ENCODE data around the gene TOR4A. TPM values are rescaled to one million over a fixed set of nuclear protein-coding genes. Genes with fewer than 3 reads are reported as not detected.

The TOR4A gene
- total RNA-seq, 6 experiments from 2014 or later, result 58.4 to 76.2 (median 62.2) TPM

DNA sequence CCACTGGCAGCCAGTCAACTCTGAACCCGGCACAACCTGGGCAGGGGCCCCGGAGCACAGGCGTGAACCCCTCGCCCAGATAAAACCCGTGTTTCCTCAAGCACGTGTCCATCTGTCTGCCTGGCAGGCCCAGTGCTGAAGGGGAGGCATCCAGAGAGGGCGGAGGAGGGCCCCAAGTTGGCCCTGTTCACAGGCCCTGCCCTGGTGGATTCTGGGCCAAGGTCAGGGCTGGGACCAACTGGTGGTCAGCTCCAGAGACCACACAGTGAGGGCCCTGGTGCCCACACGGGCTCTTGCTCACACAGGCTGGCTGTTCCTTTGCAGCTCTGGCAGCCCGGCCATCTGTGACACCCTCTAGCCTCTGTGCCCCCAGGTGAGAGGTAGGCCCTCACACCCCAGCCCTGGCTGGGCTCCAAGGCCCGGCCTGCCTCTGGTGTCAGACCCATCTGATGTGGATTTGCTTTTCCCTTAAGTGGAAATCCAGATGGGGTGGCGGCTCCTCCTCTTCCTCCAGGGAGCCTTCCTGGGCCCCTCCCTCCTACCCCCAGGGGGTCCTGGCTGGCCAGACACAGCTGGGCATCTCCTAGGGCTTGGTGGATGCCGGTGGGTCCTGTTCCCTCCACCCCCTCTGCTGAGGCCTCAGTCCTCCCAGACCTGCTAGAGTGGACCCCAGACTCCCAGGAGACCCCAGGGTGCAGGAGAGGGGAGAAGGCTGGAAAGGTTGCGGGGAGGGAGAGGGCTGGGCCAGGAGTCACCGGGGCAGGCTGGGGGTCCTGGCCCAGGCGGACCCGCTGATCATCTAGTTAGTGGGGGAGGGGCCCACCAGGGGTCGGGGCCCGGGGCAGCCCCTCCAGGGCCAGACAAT, 27.0 kb upstream of the TOR4A start:
- TF ChIP-seq, protein P1, sequence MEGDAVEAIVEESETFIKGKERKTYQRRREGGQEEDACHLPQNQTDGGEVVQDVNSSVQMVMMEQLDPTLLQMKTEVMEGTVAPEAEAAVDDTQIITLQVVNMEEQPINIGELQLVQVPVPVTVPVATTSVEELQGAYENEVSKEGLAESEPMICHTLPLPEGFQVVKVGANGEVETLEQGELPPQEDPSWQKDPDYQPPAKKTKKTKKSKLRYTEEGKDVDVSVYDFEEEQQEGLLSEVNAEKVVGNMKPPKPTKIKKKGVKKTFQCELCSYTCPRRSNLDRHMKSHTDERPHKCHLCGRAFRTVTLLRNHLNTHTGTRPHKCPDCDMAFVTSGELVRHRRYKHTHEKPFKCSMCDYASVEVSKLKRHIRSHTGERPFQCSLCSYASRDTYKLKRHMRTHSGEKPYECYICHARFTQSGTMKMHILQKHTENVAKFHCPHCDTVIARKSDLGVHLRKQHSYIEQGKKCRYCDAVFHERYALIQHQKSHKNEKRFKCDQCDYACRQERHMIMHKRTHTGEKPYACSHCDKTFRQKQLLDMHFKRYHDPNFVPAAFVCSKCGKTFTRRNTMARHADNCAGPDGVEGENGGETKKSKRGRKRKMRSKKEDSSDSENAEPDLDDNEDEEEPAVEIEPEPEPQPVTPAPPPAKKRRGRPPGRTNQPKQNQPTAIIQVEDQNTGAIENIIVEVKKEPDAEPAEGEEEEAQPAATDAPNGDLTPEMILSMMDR (IDR thresholded peaks at IDR 0.05), result no peak
- no peak for DNase-seq
- H3K9me3 Mint-ChIP-seq, result no peaks in the 10 kb centered on the region
- H3K4me1 Mint-ChIP-seq (ENCODE audit: low read depth), result peaks cover 8% of the 10 kb centered on the region
- H3K36me3 Mint-ChIP-seq (ENCODE audit: low read depth), result no peaks in the 10 kb centered on the region
- H3K4me3 Mint-ChIP-seq, result no peak overlapping the region
- peaks cover 3% of the 10 kb centered on the region for H3K27me3 Mint-ChIP-seq (ENCODE audit: insufficient read depth)
- H3K27ac Mint-ChIP-seq, result no peak overlapping the region

DNA sequence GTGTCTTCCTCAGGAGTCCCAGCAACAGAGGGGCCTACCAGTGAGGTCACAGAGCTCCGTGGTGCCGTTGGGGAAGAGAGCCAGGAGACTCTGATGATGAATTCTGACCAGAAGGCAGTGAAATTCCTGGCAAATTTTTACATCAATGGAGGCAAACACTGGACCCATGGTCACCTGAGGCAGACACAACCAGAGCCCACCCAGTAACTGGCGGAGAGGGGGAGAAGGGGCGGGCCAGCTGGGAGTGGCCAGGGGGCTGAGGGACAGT, 26.4 kb upstream of the TOR4A start, which contains the start of gene STPG3:
STPG3 (plus strand) TSS at position 93 of the 268 bp plus-strand sequence; CDS start at position 94, 1 bp downstream.
- DNase-seq, result no peak
- no peaks in the 10 kb centered on the region for H3K9me3 Mint-ChIP-seq
- TF ChIP-seq, protein P1 (IDR thresholded peaks at IDR 0.05), result no peak
- peaks cover 8% of the 10 kb centered on the region for H3K4me1 Mint-ChIP-seq (ENCODE audit: low read depth)
- H3K27ac Mint-ChIP-seq, result no peak within 1 kb of the TSS
- peaks cover 3% of the 10 kb centered on the region for H3K27me3 Mint-ChIP-seq (ENCODE audit: insufficient read depth)
- no peak within 1 kb of the TSS for H3K4me3 Mint-ChIP-seq
- H3K36me3 Mint-ChIP-seq (ENCODE audit: low read depth), result no peaks in the 10 kb centered on the region

DNA sequence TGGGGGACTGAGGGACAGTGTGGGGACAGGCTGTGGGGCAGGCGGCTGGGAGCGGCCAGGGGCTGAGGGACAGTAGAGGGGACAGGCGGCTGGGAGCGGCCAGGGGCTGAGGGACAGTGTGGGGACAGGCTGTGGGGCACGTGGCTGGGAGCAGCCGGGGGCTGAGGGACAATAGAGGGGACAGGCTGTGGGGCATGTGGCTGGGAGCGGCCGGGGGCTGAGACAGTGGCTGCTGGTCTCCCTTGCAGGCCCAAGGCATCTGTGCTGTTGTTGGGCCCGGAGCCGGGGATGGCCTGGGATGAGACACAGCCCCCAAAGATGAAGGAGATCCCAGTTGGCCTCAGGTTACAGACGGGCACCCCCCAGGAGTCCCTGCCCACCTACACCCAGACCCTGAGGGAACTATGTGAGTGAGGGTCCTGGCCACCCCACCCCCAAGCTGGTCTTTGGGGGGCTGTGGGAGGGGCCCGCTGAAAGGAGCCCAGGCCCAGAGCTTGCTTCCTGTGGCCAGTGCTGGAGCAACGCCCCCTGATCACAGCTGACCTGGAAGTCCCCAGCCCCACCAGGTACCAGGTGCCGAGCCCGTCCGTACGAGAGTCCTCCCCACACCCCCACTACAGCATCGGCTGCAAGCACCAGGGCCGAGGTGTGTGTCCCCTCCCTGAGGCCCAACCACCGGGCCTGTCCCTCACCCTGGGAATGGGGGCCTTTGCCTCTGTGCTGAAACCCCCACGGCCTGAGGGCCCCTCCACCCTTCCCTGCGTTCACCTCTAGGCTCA, 25.8 kb upstream of the TOR4A start:
- no peaks in the 10 kb centered on the region for H3K36me3 Mint-ChIP-seq (ENCODE audit: low read depth)
- DNase-seq, result no peak
- H3K9me3 Mint-ChIP-seq, result no peaks in the 10 kb centered on the region
- peaks cover 13% of the 10 kb centered on the region for H3K4me1 Mint-ChIP-seq (ENCODE audit: low read depth)
- peaks cover 3% of the 10 kb centered on the region for H3K27me3 Mint-ChIP-seq (ENCODE audit: insufficient read depth)
- no peak overlapping the region for H3K27ac Mint-ChIP-seq
- no peak overlapping the region for H3K4me3 Mint-ChIP-seq
- TF ChIP-seq, protein P1 (IDR thresholded peaks at IDR 0.05), result no peak

DNA sequence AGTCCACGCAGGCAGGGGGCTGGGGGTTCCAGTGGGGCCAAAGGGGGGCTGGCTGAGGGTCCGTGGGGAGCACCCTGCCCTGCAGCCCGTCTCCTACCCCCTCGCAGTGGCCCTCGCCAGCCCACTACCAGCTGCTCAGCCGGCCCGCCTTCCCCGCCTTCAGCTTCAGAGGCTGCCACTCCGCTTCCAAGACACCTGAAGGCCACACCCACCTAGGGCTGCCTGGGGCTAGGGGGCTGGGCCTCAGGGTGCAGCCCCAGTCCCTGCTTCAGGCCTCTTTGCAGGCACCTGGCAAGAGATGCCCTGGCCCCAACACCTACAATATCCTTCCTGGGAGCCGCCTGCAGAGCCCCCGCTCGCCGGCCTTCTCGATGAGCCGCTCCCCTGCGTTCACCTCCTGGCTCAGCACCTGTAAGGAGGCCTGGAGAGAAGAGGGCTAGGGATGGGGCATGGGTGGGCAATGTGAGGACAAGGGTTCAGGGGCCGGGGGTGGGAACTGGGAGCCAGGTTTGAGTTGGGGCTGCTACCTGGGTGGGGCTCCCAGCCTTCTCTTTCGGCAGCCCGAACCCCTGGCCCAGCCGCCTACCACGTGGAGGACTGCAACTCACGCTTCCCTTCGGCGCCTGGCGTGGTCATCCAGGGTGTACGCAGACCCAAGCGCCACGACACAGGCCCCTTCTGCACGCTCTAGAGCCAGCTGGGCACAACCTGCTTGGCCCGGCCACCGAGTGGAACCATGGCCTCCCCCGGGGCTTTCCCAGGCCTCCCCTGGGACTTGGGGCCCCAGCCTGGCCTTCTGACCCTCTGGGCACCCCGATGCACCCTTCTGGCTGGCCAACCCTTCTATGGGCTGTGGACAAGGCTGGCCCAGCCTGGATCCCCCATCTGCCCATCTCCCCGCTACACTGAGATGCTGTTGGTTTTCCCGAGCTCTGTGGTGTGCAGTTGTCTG, 24.7 kb upstream of the TOR4A start:
- no peaks in the 10 kb centered on the region for H3K9me3 Mint-ChIP-seq
- no peak overlapping the region for H3K27ac Mint-ChIP-seq
- H3K4me1 Mint-ChIP-seq (ENCODE audit: low read depth), result peaks cover 13% of the 10 kb centered on the region
- H3K4me3 Mint-ChIP-seq, result no peak overlapping the region
- TF ChIP-seq, protein P1 (IDR thresholded peaks at IDR 0.05), result no peak
- no peaks in the 10 kb centered on the region for H3K36me3 Mint-ChIP-seq (ENCODE audit: low read depth)
- no peak for DNase-seq
- H3K27me3 Mint-ChIP-seq (ENCODE audit: insufficient read depth), result no peaks in the 10 kb centered on the region; the same call in 1 of the 2 replicates
